SKM-1 treated with dmso at 0.1 percent for 144 hours (cell line): ENCODE measurements around the gene C1QTNF3.
"Not testable (repeated sequence)": the region's sequence is repeated elsewhere in the genome, so short reads cannot be mapped to it uniquely, and the experiment has no call there.

Source experiments
- DNase-seq: peaks from one replicate; lab custom pipeline; 2025; ENCODE audit not compliant: unreplicated experiment; lab: John Stamatoyannopoulos, UW

C1QTNF3 gene

GRCh38 chr5:34043099-34043876 lies at the start of gene C1QTNF3:
Gene C1QTNF3, minus strand, starts transcription at chr5:34043213. Its CDS starts 88 bp downstream, at chr5:34043125.
- peak; percentile 38 for DNase-seq

- not testable (repeated sequence) for DNase-seq
Measured at GRCh38 chr5:34091039-34091438, 48.0 kb upstream of the C1QTNF3 start.

- not testable (repeated sequence) for DNase-seq
Measured at GRCh38 chr5:34089802-34090201, 46.8 kb upstream of the C1QTNF3 start.

GRCh38 chr5:34087728-34088127 lies 44.7 kb upstream of the C1QTNF3 start:
- DNase-seq = not testable (repeated sequence)

GRCh38 chr5:34083898-34084297 lies 40.9 kb upstream of the C1QTNF3 start:
- not testable (repeated sequence) for DNase-seq

GRCh38 chr5:34079505-34079904 lies 36.5 kb upstream of the C1QTNF3 start:
- DNase-seq = not testable (repeated sequence)

- not testable (repeated sequence) for DNase-seq
Measured at GRCh38 chr5:34077636-34078035, 34.6 kb upstream of the C1QTNF3 start.

GRCh38 chr5:34076719-34077364 lies 33.8 kb upstream of the C1QTNF3 start:
- DNase-seq = not testable (repeated sequence)

- DNase-seq = not testable (repeated sequence)
Measured at GRCh38 chr5:34074472-34074871, 31.5 kb upstream of the C1QTNF3 start.

- not testable (repeated sequence) for DNase-seq
Measured at GRCh38 chr5:34074071-34074470, 31.1 kb upstream of the C1QTNF3 start.

- not testable (repeated sequence) for DNase-seq
Measured at GRCh38 chr5:34070626-34071025, 27.6 kb upstream of the C1QTNF3 start.

GRCh38 chr5:34064656-34065055 lies 21.6 kb upstream of the C1QTNF3 start:
- DNase-seq = no peak

GRCh38 chr5:34062419-34062818 lies 19.4 kb upstream of the C1QTNF3 start:
- peak; percentile 51 for DNase-seq

GRCh38 chr5:34061993-34062392 lies 19.0 kb upstream of the C1QTNF3 start:
- DNase-seq = no peak

- no peak for DNase-seq
Measured at GRCh38 chr5:34059977-34060376, 17.0 kb upstream of the C1QTNF3 start.

GRCh38 chr5:34058532-34058931 lies 15.5 kb upstream of the C1QTNF3 start:
- DNase-seq = no peak

GRCh38 chr5:34057569-34057968 lies 14.6 kb upstream of the C1QTNF3 start:
- no peak for DNase-seq

- no peak for DNase-seq
Measured at GRCh38 chr5:34057118-34057517, 14.1 kb upstream of the C1QTNF3 start.

GRCh38 chr5:34055667-34056066 lies 12.7 kb upstream of the C1QTNF3 start:
- no peak for DNase-seq

- no peak for DNase-seq
Measured at GRCh38 chr5:34054400-34054729, 11.4 kb upstream of the C1QTNF3 start.

- DNase-seq = no peak
Measured at GRCh38 chr5:34053571-34054399, 10.8 kb upstream of the C1QTNF3 start.

GRCh38 chr5:34053133-34053532 lies 10.1 kb upstream of the C1QTNF3 start:
- no peak for DNase-seq
